Activated T-cell treated with anti-CD3 and anti-CD28 coated beads for 4 hours (primary cell): ENCODE data around the gene PITPNC1.
"Not testable (repeated sequence)": the region's sequence is repeated elsewhere in the genome, so short reads cannot be mapped to it uniquely, and the experiment has no call there.

Source experiments
- DNase-seq: peaks from one replicate; pipeline ENCODE4 v3.0.0-alpha.2; 2020

The PITPNC1 gene

DNA sequence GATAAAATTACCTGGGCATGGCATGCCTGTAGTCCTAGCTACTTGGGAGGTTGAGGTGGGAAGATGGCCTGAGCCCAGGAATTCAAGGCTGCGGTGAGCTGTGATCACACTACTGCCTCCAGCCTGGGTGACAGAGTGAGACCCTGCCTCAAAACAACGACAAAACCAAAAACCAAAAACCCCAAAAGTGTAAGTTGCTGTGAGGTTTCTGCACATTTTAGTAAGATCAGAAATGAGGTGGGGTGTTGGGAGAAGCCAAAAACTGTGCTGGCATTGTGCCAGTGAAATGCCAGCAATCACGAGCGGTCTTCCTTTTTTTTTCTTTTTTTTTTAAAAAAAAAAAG, 114.6 kb downstream of the PITPNC1 start:
- DNase-seq = no peak

GRCh38 chr17:67492251-67492740, 115.2 kb downstream of the PITPNC1 start:
- DNase-seq = no peak

GRCh38 chr17:67492824-67493517, 115.9 kb downstream of the PITPNC1 start:
- DNase-seq = no peak

DNA sequence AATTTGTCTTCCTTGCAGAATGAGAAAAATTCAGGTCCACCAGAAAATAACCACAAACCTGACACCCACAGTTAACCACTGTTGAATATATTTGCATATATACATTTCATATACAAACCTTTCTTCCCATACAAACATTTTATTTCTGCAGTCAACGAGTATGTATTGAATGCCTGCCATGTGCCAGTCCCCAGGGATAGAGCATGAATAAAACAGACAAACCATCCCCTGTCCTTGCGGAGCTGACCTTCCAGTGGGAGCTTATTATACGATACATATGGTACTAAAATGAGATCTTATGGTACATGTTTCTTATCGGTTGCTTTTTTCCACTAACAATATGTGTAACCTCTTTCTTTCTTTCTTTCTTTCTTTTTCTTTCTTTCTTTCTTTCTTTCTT, 116.7 kb downstream of the PITPNC1 start:
- DNase-seq = no peak

- not testable (repeated sequence) for DNase-seq
These were observed 118.5 kb downstream of the PITPNC1 start for GRCh38 chr17:67495534-67495933.

- DNase-seq = no peak
These were observed 119.2 kb downstream of the PITPNC1 start for GRCh38 chr17:67496286-67496685.

DNA sequence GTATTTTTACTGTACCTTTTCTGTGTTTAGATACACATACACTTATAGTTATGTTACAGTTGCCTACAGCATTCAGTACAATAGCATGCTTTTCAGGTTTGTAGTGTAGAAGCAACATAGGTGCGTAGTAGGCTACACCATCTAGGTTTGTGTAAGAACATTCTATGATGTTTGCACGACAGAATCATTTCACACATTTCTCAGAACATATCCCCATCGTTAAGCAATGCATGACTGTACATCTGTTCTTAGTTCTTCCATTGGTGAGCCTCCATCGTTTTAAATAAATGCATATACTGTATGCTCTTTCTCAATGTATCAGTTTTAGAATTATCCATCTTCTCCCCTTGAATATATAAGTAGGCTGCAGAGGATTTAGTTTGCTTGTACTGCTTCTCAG, 122.6 kb downstream of the PITPNC1 start:
- no peak for DNase-seq

- DNase-seq = no peak
These were observed 123.2 kb downstream of the PITPNC1 start for GRCh38 chr17:67500261-67500660.

GRCh38 chr17:67500677-67501300, 123.7 kb downstream of the PITPNC1 start:
- DNase-seq = no peak

GRCh38 chr17:67502151-67502550, 125.1 kb downstream of the PITPNC1 start:
- DNase-seq = no peak

DNA sequence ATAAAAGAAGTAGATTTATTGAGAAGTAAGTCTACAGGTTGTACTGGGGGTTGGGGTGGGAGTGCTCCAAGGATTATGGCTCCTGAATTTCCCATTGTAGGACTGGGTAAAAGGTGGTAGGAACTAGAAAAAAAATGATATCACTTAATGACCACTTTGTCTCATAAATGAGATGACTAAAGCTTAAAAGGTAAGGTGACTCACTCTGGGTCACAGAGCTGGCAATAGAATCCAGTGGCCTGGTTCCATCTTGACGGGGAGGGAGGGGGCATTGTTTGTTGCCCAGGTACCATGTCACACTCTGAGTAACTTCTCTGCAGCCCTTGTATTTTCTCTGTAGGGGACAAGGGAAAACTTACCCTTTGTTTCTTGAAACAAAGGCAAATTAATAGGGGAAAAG, 126.1 kb downstream of the PITPNC1 start:
- no peak for DNase-seq

GRCh38 chr17:67503739-67504138, 126.7 kb downstream of the PITPNC1 start:
- DNase-seq = no peak

DNA sequence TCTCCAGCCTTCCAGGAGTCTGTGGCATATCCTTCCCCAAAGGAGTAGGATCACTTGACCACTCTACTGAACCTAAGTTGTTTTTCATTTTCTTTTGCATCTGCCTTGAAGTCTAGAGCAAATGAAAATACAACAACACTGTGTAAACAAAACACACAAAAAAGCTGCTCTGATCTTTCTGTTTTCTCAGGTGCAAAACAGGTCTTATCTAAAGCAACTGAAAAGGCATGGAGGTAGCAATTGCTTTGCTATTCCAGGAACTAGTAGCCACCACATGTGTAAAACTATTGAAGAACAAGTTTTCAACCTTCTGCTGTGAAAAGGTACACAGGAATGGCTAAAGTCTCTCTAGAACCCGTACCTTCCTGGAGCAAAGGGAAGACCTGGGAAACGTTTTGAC, 127.1 kb downstream of the PITPNC1 start:
- DNase-seq = no peak

GRCh38 chr17:67506966-67507365, 129.9 kb downstream of the PITPNC1 start:
- no peak for DNase-seq

DNA sequence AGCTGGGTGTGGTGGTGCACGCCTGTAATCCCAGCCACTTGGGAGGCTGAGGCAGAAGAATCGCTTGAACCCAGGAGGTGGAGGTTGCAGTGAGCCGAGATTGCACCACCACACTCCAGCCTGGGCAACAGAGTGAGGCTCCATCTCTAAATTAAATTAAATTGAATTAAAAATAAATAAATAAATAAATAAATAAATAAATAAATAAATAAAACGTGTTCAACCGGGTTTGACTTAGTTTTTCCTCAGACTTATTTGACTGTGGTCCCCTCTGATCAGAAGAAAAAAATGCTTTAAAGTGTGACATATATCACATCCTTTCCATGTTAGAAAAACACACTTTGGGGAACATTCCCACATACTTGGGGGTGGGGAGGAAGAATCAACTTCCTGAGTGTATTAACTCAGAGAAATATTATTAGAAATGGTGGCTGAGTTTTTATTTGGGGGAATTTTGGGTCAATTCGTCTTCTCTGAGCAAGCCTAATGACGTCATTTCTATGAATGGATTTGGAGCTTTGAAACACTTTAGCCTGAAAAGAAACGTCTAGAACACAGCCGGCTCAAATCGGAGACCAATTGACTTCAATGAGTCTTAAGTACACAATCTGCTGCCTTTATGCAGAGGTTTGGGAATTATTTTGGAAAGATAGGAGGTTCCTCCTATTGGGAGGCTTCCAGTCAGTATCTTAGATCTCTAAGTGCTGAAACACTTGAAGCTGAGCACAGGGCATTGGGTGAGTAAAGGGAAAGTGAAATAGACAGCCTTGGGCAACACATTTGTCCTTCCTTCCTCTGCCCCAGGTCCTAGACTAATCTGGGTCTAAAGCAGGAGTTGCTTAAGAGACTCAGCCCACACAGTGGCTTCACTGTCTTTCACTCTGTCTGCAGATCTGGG, 132.6 kb downstream of the PITPNC1 start:
- no peak for DNase-seq

DNA sequence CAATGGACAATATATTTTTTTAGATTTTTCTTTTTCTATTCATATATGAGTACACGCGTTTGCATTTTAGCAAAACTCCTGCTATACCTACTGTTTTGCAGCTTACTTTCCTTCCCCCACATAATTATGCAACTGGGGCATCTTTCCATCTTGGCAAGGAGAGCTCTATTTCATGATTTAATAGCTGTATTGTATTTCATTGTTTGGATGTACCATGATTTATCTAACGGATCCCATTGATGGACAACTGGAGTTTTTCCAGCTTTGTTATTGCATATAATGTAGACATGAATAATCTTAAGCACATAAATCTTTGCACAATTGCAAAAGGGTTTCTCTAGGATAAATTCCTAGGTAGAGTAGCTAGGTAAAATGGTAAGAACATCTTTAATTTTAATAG, 133.9 kb downstream of the PITPNC1 start:
- no peak for DNase-seq

GRCh38 chr17:67511804-67512203, 134.7 kb downstream of the PITPNC1 start:
- DNase-seq = no peak

- DNase-seq = no peak
These were observed 137.9 kb downstream of the PITPNC1 start for GRCh38 chr17:67514998-67515397.

DNA sequence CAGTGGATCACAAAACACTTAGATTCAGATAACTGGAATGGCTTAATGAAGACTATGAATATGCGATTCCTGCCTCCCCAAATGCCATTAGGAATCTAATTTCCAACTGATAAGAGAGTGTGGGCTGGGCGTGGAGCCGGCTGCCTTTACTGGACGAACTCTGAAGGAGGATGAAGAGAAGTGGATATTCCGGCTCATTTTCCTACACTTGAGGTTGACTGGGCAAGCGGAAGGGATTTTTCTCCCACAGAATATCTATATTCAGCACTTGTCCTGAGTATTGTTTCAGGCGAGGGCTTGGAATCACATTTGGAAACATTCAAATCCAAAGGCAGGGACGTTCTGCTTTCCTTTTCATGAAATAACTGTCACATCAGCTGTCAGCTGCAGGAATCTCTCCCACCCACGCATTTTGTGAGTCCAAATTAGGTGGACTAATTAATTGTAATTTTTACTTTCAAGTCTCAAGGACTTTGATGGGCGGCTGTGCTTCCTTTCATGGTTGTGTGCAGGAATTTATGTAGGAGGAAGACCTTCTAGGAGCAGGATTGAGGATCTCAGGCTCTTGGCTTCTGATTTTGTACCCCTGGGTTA, 138.5 kb downstream of the PITPNC1 start:
- no peak for DNase-seq

- DNase-seq = not testable (repeated sequence)
These were observed 139.5 kb downstream of the PITPNC1 start for GRCh38 chr17:67516571-67516970.

GRCh38 chr17:67517325-67517724, 140.2 kb downstream of the PITPNC1 start:
- DNase-seq = no peak

- DNase-seq = no peak
These were observed 141.8 kb downstream of the PITPNC1 start for GRCh38 chr17:67518876-67519275.

DNA sequence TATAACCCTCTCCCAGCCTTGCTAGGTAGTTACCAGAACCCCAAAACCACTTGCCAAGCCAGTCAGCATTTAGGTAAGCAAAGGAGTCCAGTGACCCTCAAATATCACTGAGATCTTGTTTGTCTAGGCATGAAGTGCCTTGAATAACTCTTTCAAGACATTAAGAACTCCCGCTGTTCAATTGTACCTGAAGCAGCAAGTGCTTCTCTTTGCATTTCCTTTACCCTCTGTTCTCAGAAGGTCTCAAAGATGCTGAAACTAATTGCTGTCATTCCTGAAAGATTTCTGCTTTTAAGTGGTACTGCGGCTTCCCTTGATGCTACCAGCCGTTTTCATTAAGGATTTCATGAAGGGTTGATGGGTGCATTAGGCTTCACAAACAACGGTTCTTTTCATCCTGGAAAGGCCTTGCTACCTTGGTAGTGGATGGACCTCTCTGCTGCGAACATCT, 142.7 kb downstream of the PITPNC1 start:
- no peak for DNase-seq
